AG10803 (cell line): ENCODE measurements around the gene TUT7.
"Not testable (repeated sequence)": the region's sequence is repeated elsewhere in the genome, so short reads cannot be mapped to it uniquely, and the experiment has no call there.

ENCODE experiments used
- DNase-seq: peaks from one replicate; pipeline ENCODE4 v3.0.0; 2010; ENCODE audit warnings: low read depth
- H3K4me3 ChIP-seq: 2 replicates; pipeline ENCODE4 v1.5.1; 2011; ENCODE audit warnings: mild to moderate bottlenecking, low read length, control low read depth
- TF ChIP-seq, protein P1 (sequence below): conservative IDR thresholded peaks from 2 replicates; pipeline ENCODE4 v1.5.1; 2011; ENCODE audit warnings: mild to moderate bottlenecking, low read length, control low read depth, inconsistent platforms

The TUT7 gene

DNA sequence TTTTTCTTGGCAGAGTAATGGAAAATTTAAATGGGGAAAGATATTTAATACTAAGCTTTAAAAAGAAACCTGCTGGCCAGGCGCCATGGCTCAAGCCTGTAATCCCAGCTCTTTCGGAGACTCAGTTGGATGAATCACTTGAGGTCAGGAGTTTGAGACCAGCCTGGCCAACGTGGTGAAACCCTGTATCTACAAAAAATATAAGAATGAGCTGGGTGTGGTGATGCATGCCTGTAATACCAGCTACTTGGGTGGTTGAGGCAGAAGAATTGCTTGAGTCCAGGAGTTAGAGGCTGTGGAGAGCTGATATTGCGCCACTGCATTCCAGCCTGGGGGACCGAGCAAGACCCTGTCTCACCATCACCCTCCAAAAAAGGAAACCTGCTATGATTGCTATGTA is 32.8 kb downstream of the TUT7 start:
- TF ChIP-seq, protein P1, sequence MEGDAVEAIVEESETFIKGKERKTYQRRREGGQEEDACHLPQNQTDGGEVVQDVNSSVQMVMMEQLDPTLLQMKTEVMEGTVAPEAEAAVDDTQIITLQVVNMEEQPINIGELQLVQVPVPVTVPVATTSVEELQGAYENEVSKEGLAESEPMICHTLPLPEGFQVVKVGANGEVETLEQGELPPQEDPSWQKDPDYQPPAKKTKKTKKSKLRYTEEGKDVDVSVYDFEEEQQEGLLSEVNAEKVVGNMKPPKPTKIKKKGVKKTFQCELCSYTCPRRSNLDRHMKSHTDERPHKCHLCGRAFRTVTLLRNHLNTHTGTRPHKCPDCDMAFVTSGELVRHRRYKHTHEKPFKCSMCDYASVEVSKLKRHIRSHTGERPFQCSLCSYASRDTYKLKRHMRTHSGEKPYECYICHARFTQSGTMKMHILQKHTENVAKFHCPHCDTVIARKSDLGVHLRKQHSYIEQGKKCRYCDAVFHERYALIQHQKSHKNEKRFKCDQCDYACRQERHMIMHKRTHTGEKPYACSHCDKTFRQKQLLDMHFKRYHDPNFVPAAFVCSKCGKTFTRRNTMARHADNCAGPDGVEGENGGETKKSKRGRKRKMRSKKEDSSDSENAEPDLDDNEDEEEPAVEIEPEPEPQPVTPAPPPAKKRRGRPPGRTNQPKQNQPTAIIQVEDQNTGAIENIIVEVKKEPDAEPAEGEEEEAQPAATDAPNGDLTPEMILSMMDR: no peak
- H3K4me3 ChIP-seq: no peak overlapping the region
- DNase-seq: peak; percentile 99

DNA sequence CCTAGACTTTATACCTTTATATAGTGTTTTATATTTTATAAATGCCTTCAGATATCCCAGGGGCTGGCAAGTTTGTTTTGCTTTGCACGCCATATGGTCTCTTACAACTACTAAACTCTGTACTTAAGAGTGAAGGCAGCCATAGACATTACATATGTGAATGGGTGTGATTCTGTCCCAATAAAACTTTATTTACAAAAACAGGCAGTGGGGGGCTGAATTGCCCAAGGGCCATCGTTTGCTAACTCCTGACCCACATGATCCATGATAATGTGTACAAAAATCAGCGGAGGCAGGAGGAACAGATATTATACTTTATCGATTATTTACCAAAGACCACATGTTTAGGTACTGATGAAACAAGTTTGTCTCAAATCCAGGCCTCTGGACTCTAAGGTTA is 36.0 kb downstream of the TUT7 start:
- TF ChIP-seq, protein P1: no peak
- no peak overlapping the region for H3K4me3 ChIP-seq
- no peak for DNase-seq

DNA sequence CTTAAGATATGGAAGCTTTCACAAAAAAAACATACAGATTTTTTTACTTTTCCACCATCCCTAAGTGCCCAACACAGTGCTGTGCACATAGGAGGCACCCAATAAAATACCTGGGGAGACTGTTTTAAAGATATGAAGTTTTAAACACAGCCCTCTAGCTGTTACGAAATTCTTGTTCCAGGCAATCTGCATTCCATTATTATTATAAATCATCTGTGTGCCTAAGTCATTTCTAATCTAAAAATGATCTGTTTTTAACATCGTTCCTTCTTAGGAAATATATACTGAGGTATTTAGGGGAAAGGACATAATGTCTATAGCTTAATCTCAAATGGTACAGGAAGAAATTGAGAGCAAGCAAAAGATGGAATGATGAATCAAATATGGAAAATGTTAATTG is 39.1 kb downstream of the TUT7 start:
- TF ChIP-seq, protein P1: no peak
- H3K4me3 ChIP-seq: no peak overlapping the region
- DNase-seq: no peak

DNA sequence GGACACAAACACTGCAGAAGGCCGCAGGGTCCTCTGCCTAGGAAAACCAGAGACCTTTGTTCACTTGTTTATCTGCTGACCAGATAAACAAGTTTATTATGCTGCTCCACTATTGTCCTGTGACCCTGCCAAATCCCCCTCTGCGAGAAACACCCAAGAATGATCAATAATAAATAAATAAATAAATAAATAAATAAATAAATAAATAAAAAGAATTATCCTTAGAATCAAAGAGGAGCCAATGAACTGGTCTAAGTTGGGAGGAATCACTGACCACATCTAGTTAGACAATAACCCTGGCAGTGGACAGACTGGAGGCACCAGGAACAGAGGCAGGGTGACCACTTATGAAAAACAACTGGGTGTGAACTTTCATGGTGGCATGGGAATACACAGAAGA is 41.3 kb downstream of the TUT7 start:
- not testable (repeated sequence) for H3K4me3 ChIP-seq, DNase-seq

DNA sequence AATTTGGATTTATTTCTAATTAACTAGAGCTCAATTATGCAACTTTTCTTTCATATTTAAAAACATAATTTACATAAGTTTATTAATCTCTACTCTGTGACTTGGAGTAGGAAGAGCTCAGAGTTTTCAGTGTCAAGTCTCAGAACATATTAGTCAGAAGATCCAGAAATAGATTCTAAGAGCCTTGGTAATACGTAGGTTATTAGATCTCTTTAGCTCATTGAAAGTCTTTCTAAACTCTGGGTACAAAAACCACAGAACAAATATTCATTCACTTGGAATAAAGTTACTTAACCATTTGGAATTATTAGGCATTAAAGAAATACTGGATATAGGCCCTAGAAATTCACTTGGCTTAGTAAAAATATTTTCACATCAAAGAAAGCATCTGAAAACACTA is 45.5 kb downstream of the TUT7 start:
- no peak for DNase-seq
- no peak overlapping the region for H3K4me3 ChIP-seq
- TF ChIP-seq, protein P1: no peak

DNA sequence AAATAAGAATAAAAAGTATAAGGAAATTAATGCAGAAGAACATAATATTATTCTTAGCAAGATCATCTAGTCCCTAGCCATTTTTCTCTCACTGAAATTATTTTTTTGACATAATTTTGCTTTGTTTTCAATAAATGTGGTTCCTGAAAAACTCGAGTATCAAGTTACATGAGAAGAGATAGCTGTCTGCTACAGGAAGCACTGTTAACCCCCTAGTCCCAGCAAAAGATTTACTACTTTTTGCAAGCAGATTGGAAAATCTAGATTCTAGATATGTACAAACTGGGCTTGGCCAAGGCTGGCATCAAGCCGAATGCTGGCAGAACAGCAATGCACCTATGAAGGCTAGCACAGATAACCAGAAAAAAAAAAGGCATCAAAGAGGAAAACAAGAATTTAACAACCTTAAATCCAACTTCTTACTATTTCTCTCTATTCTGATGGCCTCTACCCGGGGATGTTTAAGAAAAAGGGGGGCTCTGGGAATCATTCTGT is 49.9 kb downstream of the TUT7 start:
- DNase-seq: no peak
- H3K4me3 ChIP-seq: no peak overlapping the region
- TF ChIP-seq, protein P1: no peak

DNA sequence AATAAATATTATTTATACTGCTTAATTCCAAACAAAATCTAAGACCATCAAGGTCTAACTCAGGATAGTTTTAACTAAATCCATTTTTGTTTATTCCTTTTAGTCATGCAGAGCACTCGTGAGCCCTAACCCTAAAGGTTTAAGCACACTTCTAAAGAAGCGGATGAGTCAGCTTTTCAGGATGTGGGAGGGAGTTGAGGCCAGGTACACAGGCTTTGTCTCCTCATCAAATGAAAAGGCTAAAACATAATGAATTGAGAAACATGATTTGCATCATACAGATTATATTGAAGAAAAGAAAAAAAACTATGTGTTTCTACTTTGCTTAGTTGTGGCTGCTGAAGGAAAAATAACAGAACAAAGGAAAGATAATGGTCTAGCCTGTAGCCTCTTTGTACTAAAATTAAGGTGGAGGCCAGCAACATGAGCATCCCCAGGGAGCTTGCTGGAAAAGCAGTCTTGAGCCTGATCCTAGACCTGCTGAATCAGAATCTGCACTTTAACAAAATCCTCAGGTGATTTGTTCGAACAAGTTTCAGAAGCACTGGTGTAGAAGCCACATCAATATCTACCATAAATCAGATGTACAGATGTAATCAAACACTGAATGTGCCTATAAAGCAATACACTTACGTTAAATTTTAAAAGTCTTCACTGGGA is 50.8 kb downstream of the TUT7 start:
- H3K4me3 ChIP-seq: no peak overlapping the region
- DNase-seq: no peak
- TF ChIP-seq, protein P1: no peak
